GM18873 (cell line): ENCODE results near the gene RNASE9.
"Not testable (repeated sequence)": the region's sequence is repeated elsewhere in the genome, so short reads cannot be mapped to it uniquely, and the experiment has no call there.

Experiments
- ATAC-seq: cut with Tn5 transposase; IDR thresholded peaks from one replicate; pipeline ENCODE4 v1.9.1; 2021; ENCODE audit warnings: mild to moderate bottlenecking, moderate library complexity, moderate number of reproducible peaks; ENCODE audit not compliant: unreplicated experiment, low FRiP score

Gene RNASE9

GRCh38 chr14:20560961-20561360 is at the start of gene RNASE9:
Gene RNASE9 (minus strand): TSS chr14:20561047.
- ATAC-seq: no peak

GRCh38 chr14:20610002-20610765 is 49.3 kb upstream of the RNASE9 start:
- no peak for ATAC-seq

- no peak for ATAC-seq
These were observed 48.6 kb upstream of the RNASE9 start for GRCh38 chr14:20609215-20610001.

GRCh38 chr14:20608383-20609110 is 47.7 kb upstream of the RNASE9 start:
- ATAC-seq: no peak

- no peak for ATAC-seq
These were observed 46.8 kb upstream of the RNASE9 start for GRCh38 chr14:20607617-20608016.

GRCh38 chr14:20606902-20607242 is 46.0 kb upstream of the RNASE9 start:
- no peak for ATAC-seq

- ATAC-seq: no peak
These were observed 45.5 kb upstream of the RNASE9 start for GRCh38 chr14:20606190-20606901.

- ATAC-seq: no peak
These were observed 43.2 kb upstream of the RNASE9 start for GRCh38 chr14:20603813-20604690.

- ATAC-seq: no peak
These were observed 41.7 kb upstream of the RNASE9 start for GRCh38 chr14:20602583-20602982.

- ATAC-seq: no peak
These were observed 40.7 kb upstream of the RNASE9 start for GRCh38 chr14:20601522-20601921.

GRCh38 chr14:20597108-20597507 is 36.3 kb upstream of the RNASE9 start:
- ATAC-seq: no peak

GRCh38 chr14:20595726-20596125 is 34.9 kb upstream of the RNASE9 start:
- ATAC-seq: not testable (repeated sequence)

GRCh38 chr14:20592574-20592973 is 31.7 kb upstream of the RNASE9 start:
- ATAC-seq: no peak

- no peak for ATAC-seq
These were observed 30.4 kb upstream of the RNASE9 start, which contains the start of gene RNASE12 for GRCh38 chr14:20591235-20591634. Gene RNASE12 (minus strand): TSS chr14:20591376. CDS start chr14:20590723, 653 bp downstream.

GRCh38 chr14:20587489-20588154 is 26.8 kb upstream of the RNASE9 start, which contains the start of gene RNASE11:
Gene RNASE11 (minus strand): TSS chr14:20588001.
- ATAC-seq: no peak

- no peak for ATAC-seq
These were observed 23.1 kb upstream of the RNASE9 start for GRCh38 chr14:20583908-20584307.

- ATAC-seq: no peak
These were observed 22.3 kb upstream of the RNASE9 start for GRCh38 chr14:20583142-20583541.

GRCh38 chr14:20580242-20580641 is 19.4 kb upstream of the RNASE9 start:
- no peak for ATAC-seq
